Choroid plexus epithelial cell (primary cell): Measurements from ENCODE around the gene DROSHA.

Source experiments
- DNase-seq: peaks from one replicate; pipeline ENCODE4 v3.0.0-alpha.2; 2010; ENCODE audit warnings: low read depth
- H3K4me3 ChIP-seq: 2 replicates; pipeline ENCODE4 v1.5.1; 2011; ENCODE audit warnings: low read depth, mild to moderate bottlenecking, control low read depth, low read length, moderate library complexity
- CTCF ChIP-seq: conservative IDR thresholded peaks from 2 replicates; pipeline ENCODE4 v1.5.1; 2011; ENCODE audit warnings: low read depth, mild to moderate bottlenecking, control low read depth, inconsistent platforms, low read length, moderate library complexity

The DROSHA gene

GRCh38 chr5:31496891-31497290 lies 35.0 kb downstream of the DROSHA start:
- no peak overlapping the region for H3K4me3 ChIP-seq
- DNase-seq, result no peak
- TF ChIP-seq CTCF, result no peak

- TF ChIP-seq CTCF, result no peak
- no peak for DNase-seq
- H3K4me3 ChIP-seq, result no peak overlapping the region
These were observed 35.6 kb downstream of the DROSHA start for GRCh38 chr5:31496301-31496700.

- H3K4me3 ChIP-seq, result no peak overlapping the region
- DNase-seq, result no peak
- TF ChIP-seq CTCF, result no peak
These were observed 36.6 kb downstream of the DROSHA start for GRCh38 chr5:31495336-31495735.

- H3K4me3 ChIP-seq, result no peak overlapping the region
- DNase-seq, result peak; percentile 19
- no peak for TF ChIP-seq CTCF
These were observed 39.0 kb downstream of the DROSHA start for GRCh38 chr5:31492869-31493268.

GRCh38 chr5:31487506-31487905 lies 44.4 kb downstream of the DROSHA start:
- no peak for DNase-seq
- H3K4me3 ChIP-seq, result no peak overlapping the region
- peak; percentile 12 for TF ChIP-seq CTCF

GRCh38 chr5:31486441-31486840 lies 45.5 kb downstream of the DROSHA start:
- H3K4me3 ChIP-seq, result no peak overlapping the region
- TF ChIP-seq CTCF, result no peak
- DNase-seq, result no peak

GRCh38 chr5:31485376-31486207 lies 46.3 kb downstream of the DROSHA start:
- DNase-seq, result no peak
- TF ChIP-seq CTCF, result no peak
- H3K4me3 ChIP-seq, result no peak overlapping the region
